T-helper 17 cell (primary cell): ENCODE results near the gene RNF17. TPM values are rescaled to one million over a fixed set of nuclear protein-coding genes. Genes with fewer than 3 reads are reported as not detected.
"Not testable (repeated sequence)": the region's sequence is repeated elsewhere in the genome, so short reads cannot be mapped to it uniquely, and the experiment has no call there.

Experiments
- ATAC-seq: fragments of 150-1000 bp; cut with Tn5 transposase; 2 replicates; pipeline ENCODE4 v1.10.0; 2021; ENCODE audit warnings: mild to moderate bottlenecking, moderate library complexity
- DNase-seq, 3 donors: peaks; one replicate each; pipeline versions ENCODE4 v3.0.0 to v3.0.0-alpha.2; 2020 to 2021
- H3K9me3 ChIP-seq: one replicate; pipeline ENCODE4 v1.7.0; 2013; ENCODE audit warnings: low read length, mild to moderate bottlenecking; ENCODE audit not compliant: control insufficient read depth, poor library complexity, severe bottlenecking
- H3K27ac Mint-ChIP-seq: one replicate; pipeline ENCODE4 v1.8.0; 2022; ENCODE audit warnings: mild to moderate bottlenecking, moderate library complexity, mixed read lengths
- H3K27me3 Mint-ChIP-seq: one replicate; pipeline ENCODE4 v1.8.0; 2022; ENCODE audit warnings: mixed read lengths
- H3K36me3 Mint-ChIP-seq: one replicate; pipeline ENCODE4 v1.8.0; 2022; ENCODE audit warnings: low read depth, mixed read lengths
- H3K4me1 Mint-ChIP-seq: one replicate; pipeline ENCODE4 v1.8.0; 2022; ENCODE audit warnings: mild to moderate bottlenecking, mixed read lengths
- H3K4me3 Mint-ChIP-seq: one replicate; pipeline ENCODE4 v1.8.0; 2022; ENCODE audit warnings: mild to moderate bottlenecking, moderate library complexity, mixed read lengths
- total RNA-seq, 4 donors: library from RNA in 2 of 4; stranded (reverse) in 2 of 4; gene quantifications; one replicate each; pipeline ENCODE4 v1.2.3 and lab custom pipeline; 2022 to 2026

Gene RNF17
- total RNA-seq, 2 donors from 2014 or later, result 0.50 to 1.1 TPM

GRCh38 chr13:24837528-24837927 lies 73.6 kb downstream of the RNF17 start:
- H3K36me3 Mint-ChIP-seq, H3K4me1 Mint-ChIP-seq, H3K4me3 Mint-ChIP-seq, H3K9me3 ChIP-seq, ATAC-seq, H3K27ac Mint-ChIP-seq, DNase-seq: not testable (repeated sequence)
- H3K27me3 Mint-ChIP-seq, result peaks cover 56% of the 10 kb centered on the region

DNA sequence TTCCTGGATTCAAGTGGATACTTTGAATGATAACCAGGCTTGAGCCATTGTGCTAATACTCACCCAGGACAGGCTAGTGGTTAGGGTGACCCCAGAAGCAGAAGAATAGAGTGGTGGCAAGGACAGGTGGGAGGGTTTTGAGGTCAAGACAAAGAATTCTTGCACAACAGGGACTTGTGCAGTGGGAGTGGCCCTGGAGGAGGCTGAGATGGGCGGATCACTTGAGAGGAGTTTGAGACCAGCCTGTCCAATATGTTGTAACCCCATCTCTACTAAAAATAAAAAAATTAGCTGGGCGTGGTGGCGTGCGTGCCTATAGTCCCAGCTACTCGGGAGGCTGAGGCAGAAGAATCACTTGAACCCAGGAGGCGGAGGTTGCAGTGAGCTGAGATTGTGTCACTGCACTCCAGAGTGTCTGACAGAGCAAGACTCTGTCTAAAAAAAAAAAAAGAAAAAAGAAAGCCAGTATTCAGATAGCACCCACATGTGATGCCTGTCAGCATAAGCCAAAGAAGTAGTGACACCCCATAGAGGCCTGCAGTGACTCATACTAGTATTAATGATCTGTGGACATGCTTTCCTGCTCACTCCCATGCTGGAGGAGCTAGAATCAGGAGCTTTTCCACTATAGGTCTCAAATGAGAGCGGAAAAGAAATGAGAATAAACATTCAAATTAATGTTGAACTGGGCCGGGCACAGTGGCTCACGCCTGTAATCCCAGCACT lies 78.7 kb downstream of the RNF17 start:
- DNase-seq, result no peak
- Mint-ChIP-seq H3K4me1 (peaks cover 2% of the 10 kb centered on the region), H3K4me3 (no peak overlapping the region), H3K36me3 (no peaks in the 10 kb centered on the region), H3K27ac (no peak overlapping the region), H3K27me3 (peaks cover 21% of the 10 kb centered on the region)
- no peak for ATAC-seq
- no peaks in the 10 kb centered on the region for H3K9me3 ChIP-seq

- Mint-ChIP-seq H3K4me3 (no peak overlapping the region), H3K27me3 (peaks cover 25% of the 10 kb centered on the region)
- DNase-seq, result no peak
These were observed 87.6 kb downstream of the RNF17 start for GRCh38 chr13:24851546-24851945.

DNA sequence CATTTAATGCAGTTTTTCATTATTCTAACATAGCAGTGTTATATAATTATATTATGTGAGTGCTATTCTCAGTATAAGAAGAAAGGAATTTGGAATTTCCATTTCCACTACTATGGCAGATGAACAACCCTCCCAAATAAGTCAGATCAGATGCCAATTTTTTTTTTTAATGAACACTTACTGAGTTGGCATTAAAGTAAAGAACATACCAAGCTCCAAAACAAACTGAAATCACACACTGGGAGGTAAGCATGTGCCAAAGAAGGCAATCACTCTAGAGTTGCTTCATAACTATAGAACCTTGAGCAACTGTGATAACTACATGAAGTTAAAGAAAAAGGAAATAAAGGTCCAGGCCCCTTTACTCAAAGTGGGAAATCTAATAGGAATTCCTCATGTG lies 90.3 kb downstream of the RNF17 start:
- no peak overlapping the region for H3K27ac Mint-ChIP-seq
- DNase-seq (no peak), ATAC-seq (no peak)
- H3K36me3 Mint-ChIP-seq, result no peaks in the 10 kb centered on the region
- no peaks in the 10 kb centered on the region for H3K9me3 ChIP-seq
- peaks cover 40% of the 10 kb centered on the region for H3K27me3 Mint-ChIP-seq
- no peak overlapping the region for H3K4me3 Mint-ChIP-seq
- H3K4me1 Mint-ChIP-seq, result no peaks in the 10 kb centered on the region

More at GRCh38 chr13:24851546-24851945, 87.6 kb downstream of the RNF17 start:
- Mint-ChIP-seq H3K36me3 (no peaks in the 10 kb centered on the region), H3K4me1 (no peaks in the 10 kb centered on the region), H3K27ac (no peak overlapping the region)
- no peak for ATAC-seq
- H3K9me3 ChIP-seq, result no peaks in the 10 kb centered on the region

DNA sequence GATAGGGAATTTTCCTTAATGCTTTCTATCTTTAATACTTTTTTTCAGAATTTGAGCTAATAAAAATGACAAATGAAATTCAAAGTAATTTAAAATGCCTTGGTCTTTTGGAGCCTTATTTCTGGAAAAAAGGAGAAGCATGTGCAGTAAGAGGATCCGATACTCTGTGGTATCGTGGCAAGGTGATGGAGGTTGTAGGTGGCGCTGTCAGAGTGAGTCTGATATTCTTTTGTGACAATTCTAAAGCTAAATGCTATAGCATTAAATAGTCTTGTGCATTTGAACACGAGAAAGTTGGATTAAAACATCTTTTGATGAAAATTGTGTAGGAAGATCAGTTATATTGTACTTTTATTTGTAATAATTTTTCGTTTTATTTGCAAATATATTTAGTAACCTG lies 95.0 kb downstream of the RNF17 start:
- H3K4me1 Mint-ChIP-seq, result peaks cover 3% of the 10 kb centered on the region
- DNase-seq, result no peak
- no peaks in the 10 kb centered on the region for H3K9me3 ChIP-seq
- ATAC-seq, result no peak
- no peak overlapping the region for H3K27ac Mint-ChIP-seq
- H3K36me3 Mint-ChIP-seq, result no peaks in the 10 kb centered on the region
- H3K27me3 Mint-ChIP-seq, result peaks cover 33% of the 10 kb centered on the region
- no peak overlapping the region for H3K4me3 Mint-ChIP-seq

- no peaks in the 10 kb centered on the region for H3K36me3 Mint-ChIP-seq
- no peak for ATAC-seq
- no peak for DNase-seq
- no peak overlapping the region for H3K4me3 Mint-ChIP-seq
- H3K27me3 Mint-ChIP-seq, result peaks cover 36% of the 10 kb centered on the region
- H3K9me3 ChIP-seq, result no peaks in the 10 kb centered on the region
- no peak overlapping the region for H3K27ac Mint-ChIP-seq
- H3K4me1 Mint-ChIP-seq, result peaks cover 4% of the 10 kb centered on the region
These were observed 96.8 kb downstream of the RNF17 start for GRCh38 chr13:24860770-24861169.

GRCh38 chr13:24861617-24862362 lies 97.8 kb downstream of the RNF17 start:
- Mint-ChIP-seq H3K4me3 (no peak overlapping the region), H3K27me3 (peaks cover 31% of the 10 kb centered on the region), H3K27ac (no peak overlapping the region), H3K36me3 (no peaks in the 10 kb centered on the region), H3K4me1 (peaks cover 4% of the 10 kb centered on the region)
- no peak for DNase-seq
- no peak for ATAC-seq
- no peaks in the 10 kb centered on the region for H3K9me3 ChIP-seq

GRCh38 chr13:24863748-24864540 lies 100.0 kb downstream of the RNF17 start:
- DNase-seq (no peak), ATAC-seq (no peak)
- Mint-ChIP-seq H3K36me3 (peaks cover 1% of the 10 kb centered on the region), H3K4me1 (peaks cover 4% of the 10 kb centered on the region), H3K27ac (no peak overlapping the region), H3K27me3 (peaks cover 26% of the 10 kb centered on the region), H3K4me3 (peak overlapping the region; percentile 71)
- H3K9me3 ChIP-seq, result no peaks in the 10 kb centered on the region

DNA sequence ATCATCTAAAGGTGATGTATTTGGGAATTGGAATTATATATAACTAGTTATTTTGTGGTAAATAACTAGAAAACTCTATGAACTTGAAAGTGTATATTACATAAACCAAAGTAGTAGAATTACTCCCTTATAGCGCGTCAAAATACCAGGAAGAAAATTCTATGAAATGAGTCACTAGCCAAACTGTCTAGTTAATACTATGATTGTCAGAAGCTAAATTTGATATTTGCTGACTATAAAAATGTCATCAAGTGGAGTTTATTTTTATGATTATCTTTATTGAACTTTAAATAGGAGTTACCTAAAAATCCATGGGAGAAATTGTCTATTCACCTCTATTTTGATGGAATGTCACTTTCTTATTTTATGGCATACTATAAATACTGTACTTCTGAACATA lies 100.6 kb downstream of the RNF17 start:
- peaks cover 2% of the 10 kb centered on the region for H3K36me3 Mint-ChIP-seq
- H3K27ac Mint-ChIP-seq, result no peak overlapping the region
- ATAC-seq, result no peak
- no peak overlapping the region for H3K4me3 Mint-ChIP-seq
- DNase-seq, result no peak
- peaks cover 4% of the 10 kb centered on the region for H3K4me1 Mint-ChIP-seq
- peaks cover 29% of the 10 kb centered on the region for H3K27me3 Mint-ChIP-seq
- H3K9me3 ChIP-seq, result no peaks in the 10 kb centered on the region

- no peak for DNase-seq
- Mint-ChIP-seq H3K27me3 (peaks cover 33% of the 10 kb centered on the region), H3K36me3 (peaks cover 2% of the 10 kb centered on the region), H3K4me3 (no peak overlapping the region), H3K4me1 (peaks cover 4% of the 10 kb centered on the region), H3K27ac (no peak overlapping the region)
- no peak for ATAC-seq
- H3K9me3 ChIP-seq, result no peaks in the 10 kb centered on the region
These were observed 101.4 kb downstream of the RNF17 start for GRCh38 chr13:24865163-24865953.

DNA sequence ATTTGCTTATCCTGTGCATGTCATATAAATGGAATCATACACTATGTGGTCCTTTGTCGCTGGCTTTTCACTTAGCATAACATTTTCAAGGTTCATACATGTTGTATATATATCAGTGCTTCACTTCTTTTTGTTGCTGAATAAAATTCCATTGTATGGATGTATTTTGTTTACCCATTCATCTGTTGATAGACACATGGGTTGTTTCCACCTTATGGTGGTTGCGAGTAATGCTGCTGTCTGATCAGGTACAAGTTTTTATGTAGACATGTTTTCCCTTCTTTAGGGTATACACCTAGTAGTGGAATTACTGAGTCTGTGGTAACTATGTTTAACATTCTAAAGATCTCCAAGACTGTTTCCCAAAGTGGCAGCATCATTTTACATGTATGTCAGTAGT lies 102.5 kb downstream of the RNF17 start:
- H3K36me3 Mint-ChIP-seq, result peaks cover 2% of the 10 kb centered on the region
- DNase-seq (no peak), ATAC-seq (no peak)
- H3K27me3 Mint-ChIP-seq, result peaks cover 37% of the 10 kb centered on the region
- H3K4me1 Mint-ChIP-seq, result peaks cover 4% of the 10 kb centered on the region
- H3K4me3 Mint-ChIP-seq, result no peak overlapping the region
- no peaks in the 10 kb centered on the region for H3K9me3 ChIP-seq
- no peak overlapping the region for H3K27ac Mint-ChIP-seq

DNA sequence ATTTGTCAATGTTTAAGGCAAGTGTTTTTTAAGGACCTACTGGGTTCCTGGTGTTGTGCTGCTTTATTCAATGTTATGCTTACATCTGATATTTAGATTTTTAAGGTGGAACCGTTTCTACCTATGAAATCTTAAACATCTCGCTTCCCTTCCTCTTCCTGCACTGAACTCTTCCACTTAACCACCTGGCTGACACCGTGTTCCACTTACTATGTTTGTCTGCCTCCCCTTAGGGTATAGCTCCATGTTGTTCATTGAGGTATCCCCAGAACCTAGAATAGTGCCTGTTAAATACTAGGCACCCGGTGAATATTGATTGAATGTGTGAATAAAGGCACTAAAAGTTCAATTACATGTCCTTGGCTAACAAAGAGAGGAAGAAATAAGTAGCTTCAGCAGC lies 104.9 kb downstream of the RNF17 start:
- H3K27ac Mint-ChIP-seq, result no peak overlapping the region
- H3K27me3 Mint-ChIP-seq, result peaks cover 46% of the 10 kb centered on the region
- H3K9me3 ChIP-seq, result no peaks in the 10 kb centered on the region
- H3K4me3 Mint-ChIP-seq, result peak overlapping the region; percentile 31
- H3K36me3 Mint-ChIP-seq, result peaks cover 2% of the 10 kb centered on the region
- peaks cover 2% of the 10 kb centered on the region for H3K4me1 Mint-ChIP-seq
- DNase-seq (no peak), ATAC-seq (no peak)

- Mint-ChIP-seq H3K36me3 (peaks cover 2% of the 10 kb centered on the region), H3K27me3 (peaks cover 54% of the 10 kb centered on the region), H3K27ac (no peak overlapping the region), H3K4me1 (no peaks in the 10 kb centered on the region), H3K4me3 (no peak overlapping the region)
- no peak for ATAC-seq
- H3K9me3 ChIP-seq, result no peaks in the 10 kb centered on the region
- no peak for DNase-seq
These were observed 106.4 kb downstream of the RNF17 start for GRCh38 chr13:24870380-24870760.
